Cardiac septum (tissue), 1 donor: ENCODE measurements around the gene SOX8. TPM values are rescaled to one million over a fixed set of nuclear protein-coding genes. Genes with fewer than 3 reads are reported as not detected.

ENCODE experiments used
- DNase-seq: peaks from one replicate; pipeline ENCODE4 v3.0.0-alpha.2; 2020; ENCODE audit warnings: low spot score
- intact Hi-C: fragments of 100-400 bp; cut with DNase I; formaldehyde crosslinking; loops from one replicate; pipeline ENCODE4 v1.14.0; 2022
- total RNA-seq: library from RNA; stranded (reverse); fragmentation: NEBNext Ultra II Directional; extraction: Animal tissue kit (Norgen Biotek cat#: 25700); gene quantifications from one replicate; pipeline ENCODE4 v1.2.1, GENCODE V29; 2021
- donor health status: DM: no; HTN: no; CAD: no.

The SOX8 gene
- total RNA-seq, 1 donor from 2014 or later = 1.8 TPM

- intact Hi-C loops = no loop called here
These were observed 52.9 kb downstream of the SOX8 start for GRCh38 chr16:1034230-1035065.

GRCh38 chr16:1035066-1035415 is 53.5 kb downstream of the SOX8 start:
- DNase-seq = no peak
- intact Hi-C loops = no loop called here

More at GRCh38 chr16:1034230-1035065, 52.9 kb downstream of the SOX8 start:
- DNase-seq = no peak

- intact Hi-C loops = no loop called here
- DNase-seq = no peak
These were observed 54.6 kb downstream of the SOX8 start for GRCh38 chr16:1036166-1036565.

Other genes with a start within 250 kb of the SOX8 start
- 21.7 TPM for gene CIAO3, start 240.8 kb upstream of the SOX8 start, total RNA-seq
- not detected for gene MSLN, start 221.0 kb upstream of the SOX8 start, total RNA-seq
- 7.9 TPM for gene RPUSD1, start 193.4 kb upstream of the SOX8 start, total RNA-seq
- 7.1 TPM for gene CHTF18, start 193.2 kb upstream of the SOX8 start, total RNA-seq
- not detected for gene GNG13, start 181.0 kb upstream of the SOX8 start, total RNA-seq
- gene LMF1, start 10.8 kb upstream of the SOX8 start, total RNA-seq = 8.4 TPM
- gene SSTR5, start 91.0 kb downstream of the SOX8 start, total RNA-seq = 0.57 TPM
- gene C1QTNF8, start 114.5 kb downstream of the SOX8 start, total RNA-seq = not detected
- gene CACNA1H, start 171.3 kb downstream of the SOX8 start, total RNA-seq = 4.7 TPM
- not detected for gene TPSG1, start 243.5 kb downstream of the SOX8 start, total RNA-seq
- gene TPSB2, start 248.4 kb downstream of the SOX8 start, total RNA-seq = 5.5 TPM